IgD-negative memory B cell (primary cell): Measurements from ENCODE around the gene PSMG3. TPM values are rescaled to one million over a fixed set of nuclear protein-coding genes. Genes with fewer than 3 reads are reported as not detected.
A peak's percentile ranks its signal among the peaks of the same experiment; 100 is the strongest.
"Not testable (repeated sequence)": the region's sequence is repeated elsewhere in the genome, so short reads cannot be mapped to it uniquely, and the experiment has no call there.

ENCODE experiments used
- H3K27ac Mint-ChIP-seq, 3 donors: one replicate each; pipeline ENCODE4 v1.8.0; 2020 to 2022; ENCODE audit warnings: mild to moderate bottlenecking in 3 of 3, mixed read lengths in 3 of 3, moderate library complexity in 1 of 3
- H3K27me3 Mint-ChIP-seq: one replicate; pipeline ENCODE4 v1.8.0; 2021; ENCODE audit warnings: mixed read lengths
- H3K36me3 Mint-ChIP-seq: one replicate; pipeline ENCODE4 v1.8.0; 2020; ENCODE audit warnings: mild to moderate bottlenecking, mixed read lengths
- H3K4me1 Mint-ChIP-seq, 3 donors: one replicate each; pipeline ENCODE4 v1.8.0; 2020 to 2022; ENCODE audit warnings: mixed read lengths in 3 of 3, mild to moderate bottlenecking in 1 of 3
- H3K4me3 Mint-ChIP-seq, 4 donors: one replicate each; pipeline ENCODE4 v1.8.0; 2020 to 2022; ENCODE audit warnings: mild to moderate bottlenecking in 4 of 4, mixed read lengths in 4 of 4, moderate library complexity in 3 of 4
- H3K9me3 Mint-ChIP-seq, 3 donors: one replicate each; pipeline ENCODE4 v1.8.0; 2020 to 2021; ENCODE audit warnings: mixed read lengths in 3 of 3, mild to moderate bottlenecking in 1 of 3
- polyA plus RNA-seq: library from polyadenylated mRNA; unstranded; fragments of 300-500 nt; fragmentation: Illumina TruSeq; gene quantifications from one replicate; pipeline ENCODE4 v1.2.3, GENCODE V29; 2021

The PSMG3 gene
- polyA plus RNA-seq, 1 donor from 2014 or later, result 42.5 TPM

- peak overlapping the region in 2 of 4 donors; percentile 83 to 92 for H3K4me3 Mint-ChIP-seq
- peaks cover 2% of the 10 kb centered on the region for H3K36me3 Mint-ChIP-seq
- H3K27me3 Mint-ChIP-seq, result peaks cover 42% of the 10 kb centered on the region
- H3K27ac Mint-ChIP-seq, result peak overlapping the region in 1 of 3 donors; percentile 41
- H3K4me1 Mint-ChIP-seq, result peaks cover 11 to 15% (median 15%) of the 10 kb centered on the region in 3 donors
- H3K9me3 Mint-ChIP-seq, result no peaks in the 10 kb centered on the region
Measured at GRCh38 chr7:1591396-1591795, 21.6 kb upstream of the PSMG3 start.

- Mint-ChIP-seq H3K27ac (peak overlapping the region in 1 of 3 donors; percentile 41), H3K27me3 (peaks cover 37% of the 10 kb centered on the region), H3K4me3 (peak overlapping the region in 1 of 4 donors; percentile 44), H3K36me3 (peaks cover 2% of the 10 kb centered on the region), H3K9me3 (no peaks in the 10 kb centered on the region), H3K4me1 (peaks cover 11 to 15% (median 15%) of the 10 kb centered on the region in 3 donors)
Measured at GRCh38 chr7:1590887-1591286, 21.1 kb upstream of the PSMG3 start.

- H3K27me3 Mint-ChIP-seq, result peaks cover 37% of the 10 kb centered on the region
- H3K36me3 Mint-ChIP-seq, result peaks cover 2% of the 10 kb centered on the region
- no peaks in the 10 kb centered on the region for H3K9me3 Mint-ChIP-seq
- no peak overlapping the region for H3K4me3 Mint-ChIP-seq
- no peak overlapping the region for H3K27ac Mint-ChIP-seq
- peaks cover 11 to 15% (median 15%) of the 10 kb centered on the region in 3 donors for H3K4me1 Mint-ChIP-seq
Measured at GRCh38 chr7:1590476-1590875, 20.6 kb upstream of the PSMG3 start.

- no peak overlapping the region for H3K27ac Mint-ChIP-seq
- H3K4me3 Mint-ChIP-seq, result no peak overlapping the region
- no peaks in the 10 kb centered on the region for H3K9me3 Mint-ChIP-seq
- peaks cover 3% of the 10 kb centered on the region for H3K36me3 Mint-ChIP-seq
- H3K27me3 Mint-ChIP-seq, result peaks cover 37% of the 10 kb centered on the region
- H3K4me1 Mint-ChIP-seq, result peaks cover 11 to 15% (median 15%) of the 10 kb centered on the region in 3 donors
Measured at GRCh38 chr7:1588978-1589377, 19.1 kb upstream of the PSMG3 start.

GRCh38 chr7:1587738-1588137 is 17.9 kb upstream of the PSMG3 start:
- Mint-ChIP-seq H3K4me3 (no peak overlapping the region), H3K4me1 (peaks cover 11 to 14% (median 11%) of the 10 kb centered on the region in 3 donors), H3K27ac (no peak overlapping the region), H3K27me3 (peaks cover 33% of the 10 kb centered on the region), H3K9me3 (no peaks in the 10 kb centered on the region), H3K36me3 (peaks cover 3% of the 10 kb centered on the region)

- peaks cover 3% of the 10 kb centered on the region for H3K36me3 Mint-ChIP-seq
- no peaks in the 10 kb centered on the region for H3K9me3 Mint-ChIP-seq
- no peak overlapping the region for H3K4me3 Mint-ChIP-seq
- H3K4me1 Mint-ChIP-seq, result peaks cover 7 to 11% (median 11%) of the 10 kb centered on the region in 3 donors
- H3K27ac Mint-ChIP-seq, result no peak overlapping the region
- H3K27me3 Mint-ChIP-seq, result peaks cover 27% of the 10 kb centered on the region
Measured at GRCh38 chr7:1586827-1587705, 17.2 kb upstream of the PSMG3 start.

GRCh38 chr7:1586126-1586826 is 16.4 kb upstream of the PSMG3 start:
- Mint-ChIP-seq H3K27me3 (peaks cover 20% of the 10 kb centered on the region), H3K4me1 (peaks cover under 1 to 6% (median 6%) of the 10 kb centered on the region in 3 donors), H3K4me3 (no peak overlapping the region), H3K27ac (no peak overlapping the region), H3K36me3 (peaks cover 3% of the 10 kb centered on the region), H3K9me3 (no peaks in the 10 kb centered on the region)

GRCh38 chr7:1585142-1585981 is 15.5 kb upstream of the PSMG3 start:
- Mint-ChIP-seq H3K27ac (no peak overlapping the region), H3K9me3 (no peaks in the 10 kb centered on the region), H3K27me3 (peaks cover 11% of the 10 kb centered on the region), H3K36me3 (peaks cover 3% of the 10 kb centered on the region), H3K4me3 (no peak overlapping the region), H3K4me1 (peaks cover 0 to under 1% (median 0%) of the 10 kb centered on the region in 3 donors)

- Mint-ChIP-seq H3K27ac (no peak overlapping the region), H3K27me3 (peaks cover 6% of the 10 kb centered on the region), H3K4me3 (no peak overlapping the region), H3K9me3 (no peaks in the 10 kb centered on the region), H3K4me1 (peaks cover 1 to 5% (median 4%) of the 10 kb centered on the region in 3 donors), H3K36me3 (peaks cover 3% of the 10 kb centered on the region)
Measured at GRCh38 chr7:1584700-1585099, 14.9 kb upstream of the PSMG3 start.

GRCh38 chr7:1583241-1583930 is 13.6 kb upstream of the PSMG3 start:
- not testable (repeated sequence) for H3K4me3 Mint-ChIP-seq, H3K36me3 Mint-ChIP-seq

GRCh38 chr7:1580422-1581030 is 10.7 kb upstream of the PSMG3 start:
- no peaks in the 10 kb centered on the region for H3K27me3 Mint-ChIP-seq
- peaks cover 7 to 10% (median 9%) of the 10 kb centered on the region in 3 donors for H3K4me1 Mint-ChIP-seq
- H3K4me3 Mint-ChIP-seq, result no peak overlapping the region
- H3K27ac Mint-ChIP-seq, result no peak overlapping the region
- H3K9me3 Mint-ChIP-seq, result no peaks in the 10 kb centered on the region
- peaks cover 3% of the 10 kb centered on the region for H3K36me3 Mint-ChIP-seq

More at GRCh38 chr7:1583241-1583930, 13.6 kb upstream of the PSMG3 start:
- not testable (repeated sequence) for H3K27ac Mint-ChIP-seq, H3K9me3 Mint-ChIP-seq, H3K27me3 Mint-ChIP-seq
- peaks cover 5 to 10% (median 9%) of the 10 kb centered on the region in 3 donors for H3K4me1 Mint-ChIP-seq

- Mint-ChIP-seq H3K27ac (peak overlapping the region in 2 of 3 donors; percentile 0 to 61), H3K4me3 (peak overlapping the region in 1 of 4 donors; percentile 28), H3K4me1 (peaks cover 7 to 10% (median 9%) of the 10 kb centered on the region in 3 donors)
Measured at GRCh38 chr7:1579481-1580421, 9.9 kb upstream of the PSMG3 start.

GRCh38 chr7:1578513-1578912 is 8.7 kb upstream of the PSMG3 start:
- Mint-ChIP-seq H3K4me1 (peaks cover 7 to 10% (median 9%) of the 10 kb centered on the region in 3 donors), H3K4me3 (no peak overlapping the region), H3K27me3 (no peaks in the 10 kb centered on the region), H3K27ac (no peak overlapping the region), H3K36me3 (peaks cover 3% of the 10 kb centered on the region), H3K9me3 (no peaks in the 10 kb centered on the region)

More at GRCh38 chr7:1579481-1580421, 9.9 kb upstream of the PSMG3 start:
- Mint-ChIP-seq H3K36me3 (peaks cover 2% of the 10 kb centered on the region), H3K27me3 (no peaks in the 10 kb centered on the region), H3K9me3 (no peaks in the 10 kb centered on the region)
